NCI-H2227 treated with DMSO at 0.1 percent for 48 hours (cell line): ENCODE results near the gene ZNF618.
"Not testable (repeated sequence)": the region's sequence is repeated elsewhere in the genome, so short reads cannot be mapped to it uniquely, and the experiment has no call there.

ENCODE experiments used
- DNase-seq: peaks from one replicate; lab custom pipeline; 2025; lab: John Stamatoyannopoulos, UW

Gene ZNF618

DNA sequence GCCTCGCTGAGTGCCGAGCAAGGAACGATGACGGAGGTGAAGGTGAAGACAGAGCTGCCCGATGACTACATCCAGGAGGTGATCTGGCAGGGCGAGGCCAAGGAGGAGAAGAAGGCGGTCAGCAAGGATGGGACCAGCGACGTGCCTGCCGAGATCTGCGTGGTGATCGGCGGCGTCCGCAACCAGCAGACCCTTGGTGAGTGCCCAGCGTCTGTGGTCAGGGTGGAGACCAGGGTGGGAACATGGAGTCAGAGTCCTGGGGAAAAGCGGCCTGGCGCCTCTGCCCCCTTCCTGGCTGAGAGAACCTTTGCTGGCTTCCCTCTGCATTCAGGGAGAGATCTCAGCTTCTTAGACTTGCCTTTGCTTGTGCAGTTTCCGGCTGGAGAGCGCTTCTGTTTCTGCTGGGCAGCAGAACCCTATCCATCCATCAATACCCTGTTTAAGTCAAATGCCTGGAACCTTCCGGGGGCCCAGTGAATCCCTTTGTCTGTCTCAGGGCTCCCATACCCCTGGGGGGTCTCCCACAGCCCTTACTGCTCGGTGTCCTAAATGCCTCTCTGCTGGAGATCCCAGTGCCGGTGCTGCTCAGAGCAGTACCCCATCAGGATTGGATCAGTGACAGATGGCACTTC lies 112.4 kb downstream of the ZNF618 start:
- DNase-seq = no peak

DNA sequence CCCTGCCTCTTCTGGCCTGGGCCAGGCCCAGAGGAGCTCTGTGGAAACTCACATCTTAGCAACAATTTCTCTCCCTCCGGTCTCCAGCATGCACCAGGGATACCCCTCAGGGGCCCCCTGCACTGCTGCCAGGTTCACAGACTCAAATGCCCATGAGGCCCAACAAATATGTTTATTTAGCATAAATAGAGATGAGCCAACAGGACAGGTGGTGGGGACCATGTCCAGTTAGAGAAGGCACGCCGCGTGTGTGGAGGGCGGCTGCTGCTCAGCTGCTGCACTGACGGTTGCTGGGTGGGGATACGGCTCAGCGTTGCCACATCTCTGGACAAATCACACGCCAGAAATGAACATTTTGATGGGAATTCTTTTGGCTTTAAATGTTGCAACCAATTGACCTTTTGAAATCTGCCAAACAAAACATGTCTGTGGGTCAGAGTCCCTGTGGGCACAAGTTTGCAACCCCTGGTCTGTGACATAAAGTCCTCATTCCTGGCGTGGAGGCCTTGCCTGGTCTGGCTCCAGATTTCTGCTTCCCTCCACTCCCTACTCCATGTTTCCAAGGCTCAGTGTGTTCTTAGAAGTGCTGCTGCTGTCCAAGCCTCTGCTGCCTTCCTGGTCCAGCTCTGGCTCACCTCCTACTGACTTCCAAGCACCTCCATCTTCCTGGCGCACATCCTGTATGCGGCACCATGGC lies 113.1 kb downstream of the ZNF618 start:
- no peak for DNase-seq

DNA sequence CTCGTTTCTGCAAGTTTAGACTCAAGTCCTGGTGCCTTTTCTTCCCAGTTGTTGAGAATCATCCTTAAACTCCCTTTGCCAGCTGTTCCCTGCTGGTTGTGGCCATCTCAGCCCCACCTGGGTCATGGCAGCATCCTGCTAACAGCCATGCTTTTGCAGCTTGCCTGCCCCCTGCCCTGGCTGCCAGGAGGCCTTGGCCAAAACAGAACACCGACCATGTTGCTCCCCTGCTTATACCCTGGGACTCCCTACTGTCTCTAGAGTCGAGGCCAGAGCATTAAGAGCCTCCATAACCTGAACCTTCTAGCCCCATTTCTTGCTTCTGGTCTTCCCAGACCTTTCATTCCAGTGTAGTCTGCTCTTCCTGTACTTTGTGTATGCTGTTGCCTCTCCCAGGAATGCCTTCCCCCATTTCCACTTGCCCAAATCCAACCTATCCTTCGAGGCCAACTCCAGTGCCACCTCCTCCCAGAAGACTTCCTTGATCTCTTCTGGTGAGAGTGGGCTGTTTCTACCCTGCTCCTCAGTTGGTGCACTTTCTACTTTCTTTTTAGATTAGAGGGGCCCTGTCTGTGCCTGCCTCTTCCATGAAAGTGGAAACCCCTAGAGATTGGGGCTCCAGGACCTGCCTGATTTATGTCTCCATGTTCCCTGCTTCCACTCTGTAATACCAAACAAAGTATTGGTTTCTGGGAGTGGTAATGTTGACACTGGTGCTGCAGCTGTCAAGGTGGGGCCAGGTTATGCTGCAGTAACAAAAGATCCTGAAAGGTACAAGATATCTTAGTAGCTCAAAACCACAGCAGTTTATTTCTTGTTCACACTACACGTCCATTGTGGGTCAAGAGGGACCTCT lies 113.8 kb downstream of the ZNF618 start:
- DNase-seq = no peak

DNA sequence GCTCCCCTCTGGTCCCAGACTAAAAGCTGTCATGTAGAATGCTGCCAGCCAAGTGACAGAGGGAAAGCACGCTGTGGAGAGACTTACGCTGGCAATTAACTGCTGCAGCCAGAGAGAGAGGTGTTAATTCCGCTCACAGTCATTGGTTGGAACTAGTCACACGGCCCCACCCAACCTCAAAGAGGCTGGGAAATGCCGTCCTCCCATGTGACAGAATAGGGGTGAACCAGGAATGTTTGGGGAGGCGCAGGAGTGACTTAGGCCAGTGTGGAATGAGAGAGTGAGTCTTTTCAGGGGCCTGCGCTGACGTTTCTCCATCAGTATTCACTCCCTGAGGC lies 114.4 kb downstream of the ZNF618 start:
- DNase-seq = no peak

DNA sequence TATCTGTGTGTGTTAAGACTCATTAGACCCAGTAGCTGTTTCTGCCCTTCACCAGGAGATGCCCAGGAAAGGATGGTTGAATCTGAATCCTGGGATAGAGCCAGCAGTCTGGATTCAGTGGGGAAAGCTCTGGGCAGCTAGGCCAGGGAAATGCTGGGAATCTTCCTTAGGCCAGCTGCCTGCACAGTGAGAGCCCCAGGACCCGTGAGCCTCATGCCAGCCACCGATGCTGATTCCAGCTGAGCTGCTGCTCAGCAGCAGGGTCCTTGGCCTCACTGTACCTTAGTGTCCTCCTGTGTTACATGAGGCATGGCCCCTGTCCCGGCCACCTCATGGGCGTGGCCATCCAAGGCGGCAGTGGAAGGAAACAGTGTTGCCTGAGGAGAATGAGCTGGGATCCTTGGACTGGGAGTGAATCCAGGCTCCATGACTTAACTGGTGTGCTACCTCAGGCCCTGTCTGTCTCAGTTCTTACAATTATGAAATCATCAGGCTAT lies 114.9 kb downstream of the ZNF618 start:
- DNase-seq = no peak

DNA sequence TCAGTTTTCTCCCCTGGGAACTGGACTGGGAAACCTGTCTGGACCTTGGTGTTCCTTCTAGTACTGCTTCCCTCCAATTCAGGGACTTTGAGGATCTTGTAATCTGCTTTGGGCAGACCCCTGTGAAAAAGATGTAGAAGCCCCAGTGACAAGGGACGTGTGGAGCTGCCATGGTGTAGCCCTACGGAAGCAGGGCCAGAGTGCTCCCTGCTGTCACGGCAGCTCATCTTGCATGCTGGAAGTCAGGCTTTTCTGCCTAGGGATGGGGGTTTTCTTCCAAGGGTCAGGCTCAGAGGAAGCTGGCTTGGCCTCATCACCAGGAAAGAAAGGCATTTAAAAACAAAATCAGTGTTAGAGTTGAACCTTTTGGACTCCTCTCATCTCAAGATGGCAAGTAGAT lies 115.6 kb downstream of the ZNF618 start:
- DNase-seq = no peak

DNA sequence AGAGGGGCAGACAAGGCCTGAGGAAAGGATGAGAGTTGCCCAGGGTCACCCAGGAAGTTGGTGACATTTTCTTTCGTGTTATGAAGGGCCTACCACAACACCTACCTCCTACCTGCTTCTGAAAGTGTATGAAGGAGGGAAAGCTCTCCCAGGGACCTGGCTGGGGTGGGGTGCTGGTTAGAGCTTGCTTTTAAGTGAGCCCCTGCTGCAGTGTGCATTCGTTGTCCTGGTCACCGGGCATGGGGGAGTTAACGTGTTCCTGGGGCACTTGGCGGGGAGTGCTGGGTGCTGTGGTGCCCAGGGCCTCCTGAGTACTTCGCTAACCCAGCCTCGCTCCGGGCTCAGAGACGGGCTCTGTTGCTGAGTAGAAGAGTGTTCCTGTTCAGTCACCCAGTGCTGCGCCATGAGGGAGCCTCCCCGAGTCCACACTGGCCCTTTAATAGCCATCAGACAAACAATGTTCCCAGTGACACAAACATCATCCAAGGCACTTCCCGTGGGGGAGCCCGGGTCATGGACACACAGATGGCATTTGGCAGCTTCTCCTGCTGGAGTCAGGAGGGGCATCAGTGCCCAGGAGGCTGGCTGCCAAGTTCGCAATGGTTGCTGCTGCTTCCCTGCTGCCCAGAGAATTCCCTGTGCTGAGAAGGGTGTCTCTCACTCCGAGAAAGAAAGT lies 116.3 kb downstream of the ZNF618 start:
- no peak for DNase-seq

DNA sequence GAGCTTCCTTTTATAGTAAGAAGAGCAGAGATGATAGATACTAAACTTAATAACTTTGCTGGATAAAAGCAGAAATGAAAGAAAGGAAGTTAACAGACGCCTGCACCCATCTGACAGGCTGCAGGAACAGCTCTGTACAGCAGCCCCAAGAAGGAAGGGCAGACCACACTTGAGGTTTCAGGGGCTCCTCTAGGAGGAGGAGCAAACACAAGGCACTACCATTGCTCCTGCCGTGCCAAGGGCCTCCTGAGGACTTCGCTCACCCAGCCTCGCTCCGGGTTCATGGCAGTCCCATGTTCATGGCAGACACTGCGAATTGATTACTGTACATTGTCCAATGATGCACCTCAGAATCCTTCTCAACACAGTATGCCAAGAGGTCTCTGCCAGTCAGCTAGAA lies 116.9 kb downstream of the ZNF618 start:
- no peak for DNase-seq

DNA sequence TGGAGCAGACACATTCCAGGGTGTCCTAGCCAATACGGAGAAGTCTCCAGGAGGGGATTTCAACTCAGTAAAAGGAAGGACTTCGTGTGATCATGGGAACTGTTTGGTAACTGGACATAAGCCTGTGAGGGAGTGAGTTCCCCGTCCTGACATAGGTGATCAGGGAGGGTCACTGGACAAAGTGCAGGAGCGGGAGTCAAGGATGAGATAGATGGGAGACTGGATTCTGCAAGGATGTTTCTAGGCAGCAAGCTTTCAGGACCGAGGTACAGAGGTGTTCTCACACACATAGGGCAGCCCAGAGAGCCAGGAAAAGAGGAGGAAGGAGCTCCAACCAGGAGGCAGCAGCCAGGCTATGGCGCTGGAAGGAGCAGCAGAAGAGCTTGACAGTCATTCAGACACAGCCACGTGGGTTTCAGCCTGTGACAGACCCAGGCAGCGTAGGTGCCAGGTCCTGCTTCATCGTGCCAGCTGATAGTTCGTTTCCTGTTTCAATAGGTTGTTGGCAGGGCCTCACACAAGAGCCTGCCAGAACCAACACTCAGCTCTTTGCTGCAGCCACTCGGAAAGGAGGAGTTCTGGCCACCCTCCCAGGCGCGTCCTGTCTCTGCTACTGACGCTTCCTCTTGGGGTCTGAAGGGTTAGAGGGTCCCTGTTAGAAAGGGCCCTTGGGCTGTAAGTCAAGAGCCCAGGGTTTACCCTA lies 117.9 kb downstream of the ZNF618 start:
- DNase-seq = no peak

DNA sequence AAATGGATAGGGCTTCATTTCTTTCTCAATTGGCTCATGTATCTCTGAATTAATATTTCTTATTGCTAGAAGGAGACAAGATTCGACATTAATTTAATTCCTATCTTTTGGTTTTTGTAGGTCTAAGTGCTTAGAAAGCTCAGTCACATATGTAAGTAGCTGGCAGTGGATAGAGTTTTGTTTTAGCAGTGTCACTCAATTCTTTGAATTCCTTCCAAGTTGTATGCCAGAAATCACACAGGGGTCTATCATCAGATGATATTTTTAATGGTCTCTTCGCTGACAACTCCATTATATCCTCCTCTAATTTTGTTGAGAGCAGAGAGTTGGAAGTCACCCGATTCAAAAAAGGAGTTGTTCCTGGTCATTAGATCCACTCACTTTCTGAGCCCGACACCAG lies 119.3 kb downstream of the ZNF618 start:
- DNase-seq = no peak

DNA sequence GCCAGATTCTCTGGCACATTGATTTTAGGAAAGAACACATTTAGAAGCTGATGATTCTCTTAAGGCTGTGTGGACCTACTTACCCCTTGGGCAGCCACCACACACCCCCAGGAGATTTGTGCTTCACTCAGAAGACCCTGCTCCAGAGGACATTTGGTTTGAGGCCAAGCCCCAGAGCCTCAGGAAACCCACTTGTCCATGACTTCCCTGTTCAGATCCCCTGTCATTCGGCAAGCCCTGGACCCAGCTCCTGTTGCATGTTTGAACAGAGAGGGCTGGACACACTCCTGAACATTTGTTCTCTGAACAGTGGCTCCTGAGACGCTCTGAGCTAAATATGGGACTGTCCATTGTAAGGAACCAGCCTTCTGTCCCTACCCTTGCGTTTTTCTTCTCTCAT lies 119.9 kb downstream of the ZNF618 start:
- no peak for DNase-seq

DNA sequence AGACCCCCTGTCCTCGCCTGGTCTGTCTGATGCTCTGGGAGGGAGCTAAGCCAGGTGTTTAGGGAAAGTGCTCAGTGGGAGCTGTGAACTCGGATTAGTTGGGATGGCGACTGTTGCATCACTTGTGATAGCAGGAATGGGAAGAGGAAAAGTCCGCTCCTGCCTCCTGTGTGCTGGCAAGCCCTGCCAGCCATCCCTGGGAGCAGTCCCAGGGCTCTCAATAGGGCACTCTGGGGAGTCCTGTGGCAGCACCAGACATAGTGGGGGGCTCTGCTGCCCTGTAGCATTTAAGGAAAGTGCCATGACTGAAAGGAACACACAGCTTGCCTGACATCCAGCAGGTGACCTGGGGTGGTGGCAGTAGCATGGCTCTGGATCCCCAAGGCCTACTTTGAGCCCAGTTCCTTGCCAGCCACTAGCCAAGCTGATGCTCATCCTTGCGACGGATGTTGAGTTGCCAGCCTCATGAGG lies 120.5 kb downstream of the ZNF618 start:
- no peak for DNase-seq

DNA sequence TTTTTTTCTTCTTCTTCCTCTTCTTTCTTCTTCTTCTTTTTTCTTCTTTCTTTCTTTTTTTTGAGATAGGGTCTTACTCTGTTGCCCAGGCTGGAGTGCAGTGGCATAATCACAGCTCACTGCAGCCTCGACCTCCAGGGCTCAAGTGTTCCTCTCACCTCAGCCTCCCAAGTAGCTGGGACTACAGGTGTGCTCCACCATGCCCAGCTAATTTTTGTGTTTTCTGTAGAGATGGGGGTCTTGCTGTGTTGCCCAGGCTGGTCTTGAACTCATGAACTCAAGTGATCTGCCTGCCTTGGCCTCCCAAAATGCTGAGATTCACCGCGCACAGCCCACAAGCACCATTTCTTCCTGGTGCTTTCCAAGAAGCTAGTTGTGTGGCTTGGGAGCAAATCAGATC lies 121.0 kb downstream of the ZNF618 start:
- not testable (repeated sequence) for DNase-seq

DNA sequence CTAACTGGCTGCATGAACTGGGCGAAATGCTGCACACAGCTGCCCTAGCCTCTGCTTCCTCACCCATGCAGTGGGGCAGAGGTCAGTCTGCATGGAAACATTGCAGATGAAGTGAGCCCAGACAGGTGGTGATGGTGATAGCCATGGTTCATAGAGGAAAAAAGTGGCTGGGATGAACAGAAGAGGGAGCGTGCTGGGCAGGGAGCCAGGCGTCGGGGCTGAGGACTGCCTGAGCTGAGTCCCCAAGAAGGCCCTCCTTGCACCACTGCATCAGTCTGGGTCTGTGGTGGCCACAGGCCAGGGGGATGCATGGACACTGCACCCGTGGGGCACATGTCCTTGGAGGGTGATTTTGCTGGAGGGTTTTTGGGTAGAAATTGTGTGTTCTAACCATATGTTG lies 121.5 kb downstream of the ZNF618 start:
- DNase-seq = no peak

DNA sequence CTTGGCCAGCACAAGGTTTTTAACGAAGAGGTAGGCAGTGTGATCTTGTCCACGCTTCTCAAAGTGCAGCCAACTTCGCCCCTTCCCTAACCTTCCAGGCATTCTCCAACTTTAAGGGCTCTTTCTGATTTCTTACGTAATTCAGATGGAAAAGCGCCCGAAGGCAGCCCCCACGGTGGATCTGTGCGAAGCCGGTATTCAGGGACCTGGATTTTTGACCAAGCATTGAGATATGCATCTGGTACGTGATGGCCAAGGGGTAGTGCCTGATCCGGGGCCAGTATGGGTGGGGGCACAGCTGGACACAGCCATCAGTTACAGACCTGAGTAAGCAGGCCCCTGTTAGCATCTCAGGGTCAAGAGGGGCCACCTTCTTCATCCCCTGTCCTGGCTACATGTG lies 122.0 kb downstream of the ZNF618 start:
- DNase-seq = no peak

DNA sequence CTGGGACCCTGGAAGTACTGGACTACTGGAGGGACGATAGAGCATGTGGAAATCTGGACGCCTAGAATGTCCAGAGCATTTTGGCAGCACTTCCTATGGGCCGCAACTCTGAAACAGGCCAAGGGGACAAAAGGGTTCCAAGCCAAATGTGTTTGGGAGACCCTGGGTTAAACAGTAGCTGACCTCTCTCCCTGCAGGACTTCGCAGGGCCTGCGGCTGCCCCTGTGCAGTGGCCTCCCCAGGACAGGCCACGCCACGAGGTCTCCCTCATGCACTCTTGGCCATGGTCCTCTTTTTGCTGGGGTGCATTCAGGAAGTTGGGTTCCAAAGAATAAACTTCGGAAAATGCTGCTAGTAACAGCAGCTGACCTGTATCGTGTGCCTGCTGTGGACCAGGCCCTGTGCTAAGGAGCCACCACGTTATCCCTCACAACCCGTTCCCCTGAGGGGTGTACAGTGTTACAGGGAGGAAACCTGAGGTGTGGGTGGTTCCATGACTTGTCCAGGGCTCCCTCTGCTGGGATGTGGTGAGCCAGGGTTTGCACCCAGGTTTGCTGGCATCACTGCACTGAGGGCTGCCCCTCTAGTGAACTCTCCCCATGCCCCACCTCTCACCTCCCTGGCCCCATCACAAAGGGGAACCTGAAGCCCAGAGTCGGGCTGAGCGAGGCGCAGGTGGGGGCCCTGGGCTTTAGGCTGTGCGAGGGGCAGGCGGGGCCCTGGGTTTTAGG lies 122.6 kb downstream of the ZNF618 start:
- no peak for DNase-seq

DNA sequence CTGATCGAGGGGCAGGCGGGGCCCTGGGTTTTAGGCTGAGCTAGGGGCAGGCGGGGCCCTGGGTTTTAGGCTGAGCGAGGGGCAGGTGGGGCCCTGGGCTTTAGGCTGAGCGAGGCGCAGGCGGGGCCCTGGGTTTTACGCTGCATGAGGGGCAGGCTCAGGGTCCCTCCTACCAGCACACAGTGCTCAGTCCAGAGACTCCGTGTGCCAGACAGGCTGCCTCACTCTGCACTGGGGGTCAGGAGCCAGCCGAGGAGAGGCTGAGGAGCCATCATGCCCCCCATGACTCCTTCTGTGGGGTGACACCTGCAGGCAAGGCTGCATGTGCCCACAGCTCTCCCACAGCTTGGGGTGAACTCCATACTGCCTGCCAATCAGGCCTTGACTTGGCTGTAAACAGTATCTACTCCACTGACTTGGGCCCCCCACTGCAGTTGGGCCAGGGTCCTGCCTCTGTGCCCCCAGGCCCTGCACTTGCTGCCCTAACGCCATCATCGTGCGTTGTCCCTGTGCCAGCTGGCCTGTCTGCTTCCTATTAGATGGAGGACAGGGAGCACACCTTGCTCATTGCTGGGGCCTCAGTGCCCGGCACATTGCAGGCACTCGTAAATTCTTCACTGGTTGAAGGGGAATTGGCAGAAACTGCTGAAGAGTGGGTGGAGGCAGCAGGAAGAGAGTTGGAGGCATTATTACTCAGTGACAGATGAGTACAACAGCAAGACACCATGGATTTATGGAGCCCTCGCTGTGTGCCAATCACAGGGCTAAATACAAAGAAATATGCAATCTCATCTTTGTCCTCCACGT lies 123.3 kb downstream of the ZNF618 start:
- no peak for DNase-seq

DNA sequence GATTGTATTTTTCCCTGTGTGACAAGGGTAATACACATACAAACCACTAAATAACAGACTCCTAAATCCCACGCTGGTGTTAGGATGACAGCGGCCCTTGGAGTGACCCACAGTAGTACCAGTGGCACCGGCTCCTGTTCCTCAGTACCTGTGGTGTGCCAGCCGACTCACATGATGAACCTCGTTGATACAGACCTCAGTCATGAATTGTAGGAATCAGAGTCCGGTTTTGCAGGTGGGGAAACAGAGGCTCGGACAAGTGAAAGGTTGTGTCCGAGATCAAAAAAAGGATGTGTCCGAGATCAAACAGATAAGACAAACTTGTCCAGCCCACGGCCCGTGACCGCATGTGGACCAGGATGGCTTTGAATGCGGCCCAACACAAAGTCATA lies 124.0 kb downstream of the ZNF618 start:
- DNase-seq = no peak

DNA sequence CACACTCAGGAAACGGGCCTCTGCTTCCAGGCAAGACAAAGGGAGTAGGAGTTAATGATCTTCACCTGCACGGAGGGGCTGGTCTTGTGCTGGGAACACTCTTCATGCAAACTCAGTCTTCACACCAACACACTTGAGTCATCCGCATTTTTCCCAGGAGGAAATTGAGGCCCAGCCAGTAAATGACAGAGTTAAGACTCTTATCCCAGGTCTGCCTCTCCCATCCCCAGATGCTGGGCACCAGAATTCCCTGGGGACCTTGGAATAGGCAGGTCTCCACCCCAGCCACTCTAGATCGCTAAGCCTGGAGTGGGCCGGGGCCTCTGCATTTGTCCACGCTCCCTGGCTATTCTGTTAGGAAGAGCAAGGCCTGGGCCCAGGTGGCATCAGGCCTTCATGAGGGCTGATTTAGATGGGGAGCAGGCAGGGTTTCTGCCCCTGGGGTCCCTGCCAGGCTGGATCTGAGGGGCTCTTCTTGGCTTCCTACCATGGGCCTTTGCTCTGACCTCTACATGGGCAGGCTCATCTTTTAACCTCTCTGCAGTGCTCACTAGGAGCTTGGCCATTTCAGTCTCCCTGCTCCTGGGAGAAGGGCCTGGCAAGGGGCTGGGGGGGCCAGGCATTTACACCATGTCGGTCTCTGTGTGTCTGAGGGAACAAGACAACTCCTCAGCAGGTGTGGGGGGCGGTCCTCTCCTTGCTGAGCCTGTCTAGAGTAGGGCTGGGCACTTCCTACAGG lies 124.7 kb downstream of the ZNF618 start:
- DNase-seq = no peak

DNA sequence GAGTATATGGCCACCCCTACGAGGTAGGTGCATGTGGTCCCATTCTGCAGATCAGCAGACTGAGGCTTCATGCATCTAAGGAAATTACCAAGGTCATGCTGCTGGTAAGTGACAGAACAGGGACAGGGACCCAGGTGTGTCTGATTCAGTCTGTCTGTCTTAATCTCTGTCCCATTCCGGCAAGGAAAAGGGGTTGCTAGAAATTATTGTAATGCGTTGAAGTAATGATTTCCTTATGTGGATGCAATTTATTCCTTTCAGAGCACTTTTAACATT lies 125.2 kb downstream of the ZNF618 start:
- DNase-seq = no peak
